ENCODE measurements around the gene SASH1.

Gene SASH1

DNA sequence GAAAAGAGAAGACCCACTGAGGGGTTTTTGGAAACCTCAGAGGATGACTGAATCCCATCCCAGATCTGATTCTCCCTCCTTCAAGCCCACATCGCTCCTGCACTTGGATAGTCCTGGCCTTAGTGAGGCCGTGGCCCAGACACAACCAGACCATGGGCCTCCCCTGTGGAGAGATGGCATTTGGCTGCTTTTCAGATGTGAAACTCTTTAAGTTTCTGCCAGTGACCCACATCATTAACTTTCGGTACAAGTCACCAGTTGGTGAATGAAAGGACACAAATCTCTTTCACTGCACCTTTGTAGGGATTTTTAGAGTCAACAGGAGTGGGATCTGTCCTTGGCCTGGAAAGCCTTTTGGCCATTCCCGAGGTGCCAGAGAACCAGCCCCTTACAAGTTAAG lies 116.6 kb downstream of the SASH1 start:
- DNase-seq (ENCODE audit: low spot score) = no peak

DNA sequence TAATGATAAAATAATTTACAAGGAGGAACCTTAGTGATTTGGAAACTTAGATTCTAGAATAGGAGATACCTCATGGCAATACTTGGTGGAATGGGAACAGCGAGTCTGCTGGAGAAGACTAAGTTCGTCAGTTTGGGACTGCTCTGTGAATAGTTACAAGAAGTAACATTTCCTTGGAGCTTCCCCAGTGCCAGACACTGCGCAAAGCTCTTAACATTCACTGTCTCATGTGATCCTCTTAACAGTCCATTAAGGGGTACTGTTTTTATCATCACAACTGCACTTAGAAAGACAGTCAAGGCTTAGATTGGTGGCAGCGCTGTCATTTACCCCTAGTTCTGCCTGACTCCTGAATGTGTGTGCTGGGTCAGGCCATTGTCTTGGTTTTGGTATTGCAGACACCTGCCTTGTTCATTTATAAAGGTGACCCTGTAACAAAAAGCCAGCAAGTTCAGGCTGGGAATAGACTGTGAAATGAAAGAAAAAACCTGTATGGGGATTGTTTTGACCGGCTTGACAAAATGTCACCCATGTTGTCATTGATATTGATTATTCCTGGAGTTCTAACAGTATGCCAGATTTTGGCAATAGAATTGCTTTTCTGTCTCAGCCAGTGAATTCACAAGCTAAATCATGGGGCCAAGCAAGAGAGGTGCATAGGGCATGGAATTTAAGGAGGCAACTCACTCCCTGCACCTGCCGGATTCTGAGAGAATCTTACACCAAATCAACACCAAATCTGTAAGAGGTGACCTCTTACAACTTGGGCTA lies 118.4 kb downstream of the SASH1 start:
- DNase-seq (ENCODE audit: low spot score) = no peak

DNA sequence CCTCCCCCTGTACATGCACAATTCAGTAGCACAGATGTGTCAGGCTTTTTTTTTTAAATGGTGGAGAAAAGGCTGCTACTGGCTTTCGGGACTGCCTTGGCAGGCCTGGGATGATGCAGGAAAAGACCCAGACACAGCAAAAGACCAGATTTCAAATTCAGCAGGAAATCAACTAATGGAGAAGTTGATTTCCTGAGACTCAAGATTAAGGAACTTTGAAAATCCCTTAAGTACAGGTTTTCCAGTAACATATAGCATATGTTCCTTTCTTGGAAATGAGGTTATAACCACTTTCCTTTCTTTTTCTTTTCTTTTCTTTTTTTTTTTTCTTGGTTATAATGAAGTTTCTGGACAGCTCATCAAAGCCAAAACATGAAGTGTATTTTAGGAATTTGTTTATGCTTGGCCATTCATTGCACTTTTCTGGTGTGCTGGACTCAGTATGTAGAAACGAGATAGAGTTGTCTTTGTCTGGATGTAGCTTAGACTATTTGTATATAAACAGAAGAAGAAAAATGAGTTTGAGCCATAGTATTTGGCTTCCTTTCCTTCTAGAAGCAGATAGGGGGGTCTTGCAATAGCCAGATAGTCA lies 119.4 kb downstream of the SASH1 start:
- no peak for DNase-seq (ENCODE audit: low spot score)

DNA sequence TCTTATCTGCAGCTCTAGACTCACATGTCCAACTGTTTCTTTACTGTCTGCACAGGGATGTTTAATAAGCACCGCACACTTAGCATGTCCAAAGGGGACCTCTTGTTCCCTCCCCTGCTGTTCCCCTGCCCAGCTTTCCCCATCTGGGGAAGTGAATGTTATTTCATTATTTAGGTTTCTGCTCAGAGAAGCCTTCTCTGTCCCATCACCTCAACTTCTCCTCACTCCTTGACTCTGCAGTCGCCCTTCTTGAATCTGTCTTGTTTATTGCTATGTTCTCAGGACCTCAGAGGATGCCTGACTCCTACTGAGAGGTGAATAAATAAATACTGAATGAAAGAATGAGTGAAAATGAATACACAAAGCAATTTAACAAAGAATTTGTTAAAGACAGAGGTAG lies 121.0 kb downstream of the SASH1 start:
- DNase-seq (ENCODE audit: low spot score) = no peak

DNA sequence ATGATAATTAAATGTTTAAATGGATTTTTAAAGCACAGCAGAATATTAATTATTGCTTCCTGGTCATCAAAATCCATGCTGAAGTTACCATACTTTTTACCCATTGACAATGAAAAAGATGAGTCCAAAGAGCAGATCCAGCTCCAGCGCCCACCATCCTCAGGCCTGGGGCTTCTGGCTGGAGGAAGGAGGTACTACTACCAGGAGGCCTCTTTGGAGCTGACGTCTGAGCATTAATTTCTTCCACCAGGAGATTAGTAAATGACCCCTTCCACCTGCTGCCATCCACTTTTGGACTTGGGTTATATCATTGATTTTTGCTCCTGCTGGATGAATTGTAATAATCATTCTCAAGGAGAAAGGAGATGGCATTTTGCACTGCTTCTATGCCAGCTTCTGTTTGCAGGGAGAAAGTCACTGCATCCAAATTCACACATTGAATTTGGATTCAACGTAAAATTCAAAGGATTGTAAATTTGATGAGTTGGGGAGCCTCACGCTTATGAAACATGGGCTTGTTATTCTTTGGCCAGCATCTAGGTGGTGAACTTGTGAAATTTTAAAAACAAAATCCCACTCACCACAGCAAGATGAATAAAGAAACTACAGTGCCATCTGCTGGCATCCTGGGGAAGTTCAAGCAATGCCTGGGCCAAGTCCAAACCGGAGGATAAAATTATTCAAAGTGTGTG lies 121.8 kb downstream of the SASH1 start:
- peak; percentile 71 for DNase-seq (ENCODE audit: low spot score)

DNA sequence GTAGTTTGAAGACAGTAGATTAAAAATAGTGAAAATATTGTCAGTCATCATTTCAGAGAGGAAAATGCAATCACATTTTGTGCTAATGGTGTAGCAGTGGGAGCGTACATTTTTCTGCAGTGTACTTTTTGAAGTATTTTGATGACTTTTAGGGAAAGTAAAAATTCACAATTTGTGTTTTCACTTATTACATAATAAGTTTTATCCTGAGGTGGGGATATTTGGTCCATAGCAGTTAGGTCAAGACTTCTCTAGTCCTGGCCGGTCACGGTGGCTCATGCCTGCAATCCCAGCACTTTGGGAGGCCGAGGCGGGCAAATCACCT lies 122.3 kb downstream of the SASH1 start:
- DNase-seq (ENCODE audit: low spot score) = no peak

DNA sequence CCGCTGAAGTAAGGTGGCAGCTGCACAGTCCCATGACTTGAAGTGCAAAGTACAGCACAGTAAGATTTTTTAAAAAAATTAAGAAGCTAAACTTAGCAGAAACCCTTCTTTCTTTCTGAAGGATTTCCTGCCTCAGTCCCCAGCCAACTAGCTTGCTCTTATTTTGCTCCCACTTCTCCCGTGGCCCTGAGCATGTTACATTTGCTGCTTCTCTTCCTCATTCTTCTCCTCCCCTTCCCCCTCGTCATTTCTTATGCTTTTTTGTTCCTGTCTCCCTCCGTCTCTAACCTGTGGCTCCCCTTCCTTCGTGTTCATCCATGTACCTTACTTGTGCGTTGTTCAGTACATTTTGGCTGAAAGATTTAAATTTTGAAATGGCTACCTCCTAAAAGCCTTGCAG lies 123.0 kb downstream of the SASH1 start:
- no peak for DNase-seq (ENCODE audit: low spot score)

DNA sequence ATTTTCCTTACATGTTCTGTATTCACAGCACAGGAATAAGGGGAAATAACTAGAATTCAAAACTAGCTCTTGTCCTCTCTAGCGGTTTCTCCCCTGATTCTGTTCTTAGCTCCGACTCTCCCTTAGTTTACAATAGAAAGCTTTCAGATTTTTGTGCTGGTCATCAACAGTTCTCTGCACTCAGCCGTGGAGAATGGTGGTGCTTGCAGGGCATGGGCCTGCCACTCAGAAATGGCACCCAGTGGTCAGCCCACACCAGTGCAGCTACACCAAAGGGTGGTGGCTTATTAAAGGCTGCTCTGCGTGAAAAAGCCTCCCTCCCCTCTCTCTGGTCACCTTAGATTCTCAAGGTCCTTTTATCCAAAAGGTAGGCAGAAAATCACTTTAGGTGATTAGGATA lies 123.5 kb downstream of the SASH1 start:
- DNase-seq (ENCODE audit: low spot score) = no peak

DNA sequence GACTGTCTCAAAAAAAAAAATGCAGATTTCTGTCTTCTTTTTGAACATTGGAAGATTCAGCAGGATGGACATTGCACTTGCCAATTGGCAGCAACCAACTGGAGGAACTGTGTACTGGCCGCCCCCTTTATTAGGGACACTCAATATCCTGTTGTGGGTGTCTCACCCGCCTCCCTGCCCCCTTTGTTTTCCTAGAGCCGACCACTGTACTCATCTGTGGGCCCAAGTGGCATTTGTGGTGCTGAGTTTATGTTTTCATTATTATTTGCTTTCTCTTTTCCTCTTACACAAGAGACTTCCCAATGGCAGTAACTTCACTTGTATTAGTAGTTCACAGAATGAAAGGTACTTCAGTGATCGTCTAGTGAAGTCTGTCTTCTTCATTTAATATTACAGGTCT lies 125.3 kb downstream of the SASH1 start:
- no peak for DNase-seq (ENCODE audit: low spot score)

DNA sequence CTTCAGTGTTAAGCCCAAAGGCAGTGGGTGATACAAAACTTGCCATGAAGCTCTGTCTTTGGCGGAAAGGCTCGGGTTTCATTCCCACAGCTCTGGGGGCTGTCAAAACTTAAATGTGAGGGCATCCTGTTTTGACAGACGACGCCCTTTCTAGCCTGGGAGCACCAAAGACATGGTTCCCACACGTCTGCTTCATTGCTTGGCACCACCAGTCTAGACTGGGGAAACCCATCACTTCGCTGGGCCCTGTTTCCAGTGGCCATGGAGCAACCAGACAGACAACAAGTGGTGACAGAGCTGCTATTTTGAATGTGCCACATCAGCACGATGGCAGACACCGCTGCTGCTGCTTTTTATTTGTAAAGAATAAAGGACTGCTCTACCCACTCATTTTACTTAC lies 127.5 kb downstream of the SASH1 start:
- no peak for DNase-seq (ENCODE audit: low spot score)

DNA sequence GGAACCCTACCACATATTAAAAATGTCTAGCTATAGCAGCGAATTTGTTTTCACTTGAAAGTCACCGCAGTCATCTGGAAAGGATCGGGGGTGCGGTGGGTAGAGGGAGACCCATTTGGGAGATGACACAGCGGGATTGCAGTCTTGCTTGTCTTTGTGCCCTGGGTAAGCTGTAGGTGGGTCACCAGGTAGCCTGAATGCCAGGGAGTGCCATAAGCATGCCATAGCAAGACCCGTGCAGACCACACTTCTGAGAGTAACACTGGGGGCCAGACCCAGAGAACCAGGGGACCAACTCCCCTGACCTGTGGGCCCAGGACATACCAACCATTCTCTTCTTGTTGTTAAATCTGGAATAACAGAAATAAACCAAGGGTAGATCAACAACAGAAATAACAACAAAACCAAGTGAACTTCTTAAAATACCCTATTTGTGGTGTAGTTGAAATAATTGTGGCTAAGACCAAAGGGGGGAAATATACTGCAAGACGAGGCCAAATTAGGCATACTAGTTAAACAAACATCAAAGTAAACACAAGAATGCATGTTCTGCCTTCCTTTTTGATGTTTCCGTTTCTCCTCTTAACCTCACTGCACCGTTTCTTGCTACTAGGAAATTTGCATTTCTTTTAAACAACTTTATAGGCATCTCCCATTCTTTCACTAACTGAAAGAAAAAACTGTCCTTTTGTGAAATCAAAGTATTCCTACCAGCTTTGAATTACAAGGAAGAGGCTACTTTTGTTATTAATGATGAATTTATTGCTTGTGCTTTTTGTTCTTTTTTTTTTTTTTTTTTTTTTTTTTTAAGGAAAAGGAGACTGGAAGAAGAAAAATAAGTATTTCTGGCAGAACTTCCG lies 128.2 kb downstream of the SASH1 start:
- no peak for DNase-seq (ENCODE audit: low spot score)

DNA sequence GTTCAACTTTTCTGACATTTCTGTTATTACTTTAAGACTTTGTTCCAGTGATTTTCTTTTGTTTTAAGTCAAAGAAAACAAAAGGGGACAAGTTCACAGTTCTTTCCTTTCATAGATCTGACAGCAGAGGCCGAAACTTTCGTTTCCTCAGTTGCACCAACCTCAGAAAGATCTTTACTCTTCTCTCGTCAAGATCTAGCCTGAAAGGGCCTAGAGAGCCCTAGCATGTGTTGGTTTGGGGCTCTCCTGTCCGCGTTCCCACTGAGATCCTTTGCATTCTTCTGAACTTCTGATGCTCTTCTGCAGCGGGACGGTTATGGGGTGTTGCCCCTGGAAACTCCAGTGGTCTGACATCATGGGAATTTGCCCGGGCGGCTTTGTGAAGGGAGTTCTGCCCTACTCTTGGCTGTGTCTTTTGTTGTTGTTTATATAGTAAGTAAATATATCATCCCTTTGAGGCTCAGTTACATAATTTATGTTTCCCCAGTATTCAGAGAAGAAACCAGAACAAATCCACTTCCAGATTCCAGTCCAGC lies 129.1 kb downstream of the SASH1 start:
- peak; percentile 51 for DNase-seq (ENCODE audit: low spot score)

DNA sequence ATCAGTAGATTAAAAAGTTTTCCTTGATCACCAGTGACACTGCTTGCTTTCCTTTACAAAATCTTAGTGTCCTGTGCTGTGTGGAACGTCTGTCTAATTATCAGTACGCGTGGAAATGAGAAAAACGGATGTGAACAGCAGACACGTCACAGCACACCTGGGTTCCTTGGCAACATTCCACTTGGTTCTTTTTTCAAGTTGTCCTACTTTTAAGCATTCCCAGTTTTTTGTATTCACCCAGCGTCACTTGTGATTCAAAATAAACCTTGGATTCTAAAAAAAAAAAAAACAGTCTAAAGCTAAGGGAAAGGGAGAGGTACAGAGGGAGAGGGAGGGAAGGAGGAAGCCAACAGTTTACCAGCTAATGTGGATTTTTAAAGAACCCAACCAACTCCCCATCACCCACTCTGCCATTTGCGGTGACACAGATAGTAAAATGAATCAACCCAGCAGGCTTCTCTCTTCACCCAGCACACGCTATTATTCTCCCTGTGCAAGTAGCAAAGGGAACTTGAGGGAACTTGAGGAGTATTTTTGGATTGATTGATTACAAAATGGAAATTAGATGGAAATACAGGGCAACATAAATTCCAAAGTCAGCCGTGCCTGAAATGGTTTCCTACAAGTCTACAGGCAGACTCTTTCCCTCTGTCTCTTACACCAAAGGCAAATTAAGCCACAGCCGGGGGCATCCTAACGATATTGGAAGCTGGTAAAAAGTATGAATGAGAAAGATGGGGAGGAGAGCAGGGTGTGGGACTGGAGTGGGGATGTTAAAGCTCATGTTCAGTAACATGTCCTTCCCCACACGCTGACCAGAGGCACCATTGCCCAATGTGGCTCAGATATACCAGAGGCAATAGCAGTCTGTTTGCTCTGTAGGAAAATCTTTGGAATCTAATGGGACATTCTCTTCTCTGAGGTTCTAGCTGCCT lies 129.8 kb downstream of the SASH1 start:
- no peak for DNase-seq (ENCODE audit: low spot score)

DNA sequence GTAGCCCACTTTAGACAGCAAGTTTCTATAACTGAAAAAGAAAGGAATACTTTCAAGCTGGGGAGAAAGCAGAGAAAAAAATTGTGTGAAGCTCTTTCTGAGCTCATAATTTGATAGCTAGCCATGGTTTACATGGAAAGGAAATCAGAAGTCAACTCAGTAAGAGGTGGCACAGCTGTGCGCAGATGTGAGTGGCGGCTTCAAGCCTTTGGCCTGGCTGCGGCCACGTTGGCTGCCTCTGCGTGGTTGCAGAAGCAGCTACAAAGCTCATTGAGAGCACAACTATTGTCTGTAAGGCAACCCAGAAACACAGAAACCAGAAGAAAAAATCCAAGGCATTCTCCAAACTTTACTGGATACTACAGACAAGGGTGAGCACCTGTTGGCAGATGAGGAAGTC lies 136.9 kb downstream of the SASH1 start:
- no peak for DNase-seq (ENCODE audit: low spot score)

DNA sequence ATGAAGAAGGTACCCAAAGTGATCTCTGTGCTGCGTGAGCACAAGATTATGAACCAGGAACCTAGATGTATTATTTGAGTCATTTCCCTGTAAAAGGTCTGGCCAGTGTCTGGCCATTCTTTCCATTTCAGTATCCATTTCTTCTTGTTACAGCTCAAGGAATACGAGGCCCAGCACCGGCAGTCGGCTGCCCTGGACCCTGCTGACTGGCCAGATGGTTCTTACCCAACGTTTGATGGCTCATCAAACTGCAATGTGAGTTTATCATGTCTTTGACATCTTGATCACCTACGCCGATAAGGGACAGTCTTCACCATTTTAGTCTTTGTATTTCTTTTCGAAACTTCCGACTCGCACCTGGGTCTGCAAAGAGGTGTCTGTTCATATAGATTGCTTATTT lies 144.8 kb downstream of the SASH1 start:
- no peak for DNase-seq (ENCODE audit: low spot score)

DNA sequence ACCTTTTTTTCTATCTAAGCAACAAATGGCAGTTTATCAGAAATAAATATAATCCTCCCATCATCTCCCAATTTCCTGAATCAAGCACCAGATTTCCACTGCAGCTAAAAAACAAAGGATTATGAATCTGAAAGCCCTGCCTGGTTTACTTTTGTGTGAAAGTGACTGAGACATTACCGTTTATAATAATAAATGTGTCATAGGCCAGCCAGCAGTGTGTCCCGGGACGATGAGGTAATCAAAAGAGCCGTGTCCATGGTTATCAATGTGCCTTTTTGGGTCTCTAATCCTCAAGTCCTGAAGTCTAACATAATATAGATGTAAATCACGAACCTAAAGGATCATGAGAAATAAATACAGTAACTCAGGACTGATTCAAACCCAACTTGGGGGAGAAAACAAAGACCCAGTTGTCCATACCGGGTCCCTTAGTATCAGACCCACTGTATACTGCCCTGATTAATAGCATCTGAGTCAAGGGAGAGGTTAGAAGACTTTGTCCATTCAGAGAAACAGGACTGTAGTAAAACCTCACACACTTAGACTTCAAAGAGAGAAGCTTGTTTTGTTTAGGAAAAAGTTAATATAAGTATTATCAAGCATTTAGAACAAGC lies 149.1 kb downstream of the SASH1 start:
- DNase-seq (ENCODE audit: low spot score) = peak; percentile 57

DNA sequence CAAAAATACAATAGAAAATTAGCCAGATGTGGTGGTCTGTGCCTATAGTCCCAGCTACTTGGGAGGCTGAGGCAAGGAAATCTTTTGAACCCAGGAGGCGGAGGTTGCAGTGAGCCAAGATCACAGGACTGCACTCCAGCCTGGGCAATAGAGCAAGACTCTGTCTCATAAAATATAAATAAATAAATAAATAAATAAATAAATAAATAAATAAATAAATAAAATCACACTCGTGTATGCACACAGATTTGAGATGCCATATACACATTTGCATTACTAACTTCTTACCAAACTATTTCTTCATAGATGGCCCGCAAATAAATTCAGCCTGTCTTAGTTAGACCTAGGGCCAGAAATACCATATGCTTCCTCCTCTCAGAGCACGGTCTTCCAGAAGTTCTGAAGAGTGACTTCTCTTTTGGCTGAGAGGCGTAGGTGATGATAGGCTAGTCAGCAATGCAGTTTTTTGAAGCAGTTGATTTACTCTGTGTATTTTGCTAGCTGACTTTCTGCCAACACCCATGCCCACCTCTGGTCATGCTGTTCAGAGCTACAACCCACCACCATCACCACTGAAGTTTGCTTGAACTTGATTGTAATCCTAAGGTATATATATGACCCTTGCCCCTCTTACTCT lies 150.1 kb downstream of the SASH1 start:
- DNase-seq (ENCODE audit: low spot score) = peak; percentile 32

DNA sequence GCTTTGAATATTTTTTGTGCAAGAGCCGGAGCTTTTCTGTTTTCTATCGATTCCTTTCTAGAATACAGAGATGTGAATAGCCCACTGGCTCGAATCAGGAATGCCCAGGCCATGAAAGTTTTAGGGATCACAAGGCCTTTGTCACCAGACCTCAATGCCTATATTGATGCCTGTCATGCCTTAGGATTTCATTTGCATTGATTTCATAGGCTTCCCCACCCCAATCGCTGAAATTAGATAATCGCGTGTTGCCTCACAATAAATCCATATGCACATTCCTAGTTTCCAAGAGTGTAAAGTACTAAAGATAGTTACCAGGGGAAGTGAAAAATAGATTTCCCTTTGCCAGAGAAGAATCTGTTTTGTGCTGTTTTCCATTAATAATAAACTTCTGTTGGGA lies 150.8 kb downstream of the SASH1 start:
- no peak for DNase-seq (ENCODE audit: low spot score)

DNA sequence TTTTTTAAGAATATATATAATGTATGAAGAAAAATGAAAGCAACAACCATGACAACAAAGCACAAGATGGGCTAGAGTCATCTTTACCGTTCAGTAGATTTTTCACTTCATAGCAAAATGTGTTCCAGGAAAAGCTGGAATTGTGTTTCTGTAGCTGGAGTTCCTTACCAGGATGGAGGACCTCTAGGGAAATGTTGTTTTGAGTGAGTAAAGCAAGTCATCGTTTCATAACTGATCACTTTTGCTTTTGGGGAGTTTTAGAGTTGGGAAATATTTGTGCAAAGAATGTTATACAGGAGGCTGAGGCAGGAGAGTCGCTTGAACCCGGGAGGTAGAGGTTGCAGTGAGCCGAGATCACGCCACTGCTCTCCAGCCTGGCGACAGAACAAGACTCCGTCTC lies 151.6 kb downstream of the SASH1 start:
- no peak for DNase-seq (ENCODE audit: low spot score)

DNA sequence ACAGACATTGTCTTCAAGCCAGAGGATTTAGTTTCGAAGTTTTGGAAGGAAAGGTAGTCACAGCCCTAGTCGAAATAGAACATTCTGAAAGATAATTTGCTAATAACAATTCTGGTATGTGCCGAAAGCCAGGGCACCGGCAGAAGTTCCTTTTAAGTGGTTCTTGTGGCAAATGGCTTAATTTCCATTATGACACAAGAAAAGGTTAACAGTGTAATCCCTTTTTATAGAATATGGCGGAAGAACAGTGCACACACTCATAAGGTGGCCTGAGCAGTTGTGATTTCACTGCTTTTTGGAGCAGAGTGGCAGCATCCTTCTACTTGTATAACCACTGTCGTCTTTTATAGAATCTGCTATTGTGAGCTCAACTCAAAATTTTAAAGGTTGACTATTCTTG lies 152.4 kb downstream of the SASH1 start:
- DNase-seq (ENCODE audit: low spot score) = no peak

Measured in AG20443 (cell line).